Heart right ventricle (tissue), 16 donors: ENCODE data around the gene DBN1. TPM values are rescaled to one million over a fixed set of nuclear protein-coding genes. Genes with fewer than 3 reads are reported as not detected.

Experiments used
- ATAC-seq, 8 donors: fragments of 200-7000 bp; cut with Tn5 transposase; one replicate each; pipeline ENCODE4 v1.9.1; 2020; ENCODE audit warnings: mild to moderate bottlenecking in 8 of 8, moderate library complexity in 8 of 8, moderate number of reproducible peaks in 1 of 8
- DNase-seq, 2 donors: peaks; one replicate each; pipeline ENCODE4 v3.0.0-alpha.2; 2020
- H3K27ac ChIP-seq, 10 donors: fragments of 200-600 bp; sonication (generic) in 2 of 10; one replicate each; pipeline versions ENCODE4 v1.5.0 to v1.8.0; 2020 to 2022; ENCODE audit warnings: mild to moderate bottlenecking in 3 of 10
- H3K27me3 ChIP-seq, 7 donors: fragments of 200-600 bp; one replicate each; pipeline ENCODE4 v1.8.0; 2021 to 2022; ENCODE audit warnings: mild to moderate bottlenecking in 2 of 7
- H3K36me3 ChIP-seq, 9 donors: fragments of 200-600 bp; sonication (generic) in 1 of 9; one replicate each; pipeline versions ENCODE4 v1.5.0 to v1.8.0; 2020 to 2022; ENCODE audit warnings: mild to moderate bottlenecking in 2 of 9
- H3K4me1 ChIP-seq, 9 donors: fragments of 200-600 bp; sonication (generic) in 1 of 9; one replicate each; pipeline versions ENCODE4 v1.5.0 to v1.8.0; 2020 to 2022; ENCODE audit warnings: mild to moderate bottlenecking in 4 of 9
- H3K4me3 ChIP-seq, 10 donors: fragments of 200-600 bp; sonication (generic) in 2 of 10; one replicate each; pipeline versions ENCODE4 v1.5.0 to v1.8.0; 2020 to 2022; ENCODE audit warnings: mild to moderate bottlenecking in 7 of 10, moderate library complexity in 2 of 10
- H3K9me3 ChIP-seq, 11 donors: fragments of 200-600 bp in 10 of 11; sonication (generic) in 2 of 11; one replicate each; pipeline versions ENCODE4 v1.5.0 to v1.8.0; 2013 to 2022; ENCODE audit warnings: mild to moderate bottlenecking in 2 of 11, control low read depth in 1 of 11, moderate library complexity in 1 of 11
- CTCF ChIP-seq, 9 donors: fragments of 200-600 bp; sonication (generic) in 2 of 9; IDR thresholded peaks; one replicate each; pipeline versions ENCODE4 v1.5.0 to v1.8.0; 2021 to 2022; ENCODE audit warnings: antibody characterized with exemption in 9 of 9, mild to moderate bottlenecking in 5 of 9, moderate library complexity in 1 of 9
- WGBS, 2 donors: extraction: QIAGEN DNeasy Blood & Tissue Kit; methylation state at CpG; one replicate each; pipeline ENCODE4 v1.1.7; 2013; ENCODE audit warnings: inconsistent platforms in 1 of 2; 5-methylcytosine and 5-hydroxymethylcytosine counted together
- intact Hi-C, 10 donors: fragments of 100-400 bp; cut with DNase I; formaldehyde crosslinking; loops; one replicate each; pipeline versions ENCODE4 v1.11.1 to v1.14.2; 2022
- polyA plus RNA-seq, 2 donors: library from polyadenylated mRNA; stranded (reverse); fragments of 200-250 nt; gene quantifications; one replicate each; pipeline ENCODE4 v1.2.3, GENCODE V29; 2013
- total RNA-seq, 10 donors: library from RNA; stranded (reverse); fragmentation: NEBNext Ultra II Directional in 3 of 10; extraction: Animal tissue kit (Norgen Biotek cat#: 25700) in 3 of 10; gene quantifications; one replicate each; pipeline versions ENCODE4 v1.2.1 to v1.2.4, GENCODE V29; 2021 to 2023
- donor health status: Arrhythmogenic right ventricular cardiomyopathy.
- donor health status: ischemic (EF 13 %, LVEDD 7.1; RV severe dilation, severe dysfunction).
- donor health status: healthy with polysubstance abuse.
- donor health status: DM: no; HTN: yes; CAD: no.
- donor health status: DM: no; HTN: no; CAD: no.
- donor health status: ischemic (EF 25% LVEDD 6.9; RV normal size, moderate dysfunction).
- donor health status: ischemic (EF 25% LVEDD 5.7; RV mildly dilated, moderate dysfunction).
- donor health status: healthy.
- donor health status: DM: yes; HTN: yes; CAD: no.
- donor health status: Ischemic cardiomyopathy.
- donor health status: ischemic (EF 35%, LVEDD 5.7; RV mildly dilated, moderate dysfunction).
- donor health status: nonischemic (EF 11% LVEDD 7.7; RV severe dilation, severe dysfunction).
- donor health status: DM: yes; HTN: yes; CAD: no.
- donor health status: PGD.
- donor health status: ischemic (EF 29% LVEDD 5.4; RV normal size, mild dysfunction).
- donor health status: nonischemic (EF 23%, LVEDD 6.1; RV moderate dilation, normal function).

DBN1 gene
- total and polyA plus RNA-seq, 12 donors: 13.1 to 52.9 (median 19.4) TPM

GRCh38 chr5:177514541-177514940 is 41.1 kb upstream of the DBN1 start:
- ATAC-seq (no peak), DNase-seq (no peak)
- no peaks in the 10 kb centered on the region for H3K27me3 ChIP-seq
- peaks cover 5 to 46% (median 18%) of the 10 kb centered on the region in 9 donors for H3K4me1 ChIP-seq
- H3K36me3 ChIP-seq: peaks cover 2 to 64% (median 35%) of the 10 kb centered on the region in 9 donors
- no peaks in the 10 kb centered on the region for H3K9me3 ChIP-seq
- WGBS, 2 donors: 94 to 96% methylated on average over 11 of the region's 11 CpGs
- H3K27ac ChIP-seq: no peak overlapping the region
- no peak for TF ChIP-seq CTCF (IDR thresholded peaks at IDR 0.05)
- H3K4me3 ChIP-seq: no peak overlapping the region
- intact Hi-C loops: no loop called here

GRCh38 chr5:177513500-177513899 is 40.1 kb upstream of the DBN1 start:
- 97% methylated on average over 15 of the region's 15 CpGs for WGBS, 2 donors
- Histone ChIP-seq H3K4me1 (peaks cover 5 to 40% (median 17%) of the 10 kb centered on the region in 9 donors), H3K4me3 (no peak overlapping the region), H3K27ac (no peak overlapping the region), H3K27me3 (no peaks in the 10 kb centered on the region), H3K36me3 (peaks cover 0 to 59% (median 35%) of the 10 kb centered on the region in 9 donors), H3K9me3 (no peaks in the 10 kb centered on the region)
- TF ChIP-seq CTCF (IDR thresholded peaks at IDR 0.05): no peak
- intact Hi-C loops: no loop called here
- no peak for DNase-seq
- no peak for ATAC-seq

DNA sequence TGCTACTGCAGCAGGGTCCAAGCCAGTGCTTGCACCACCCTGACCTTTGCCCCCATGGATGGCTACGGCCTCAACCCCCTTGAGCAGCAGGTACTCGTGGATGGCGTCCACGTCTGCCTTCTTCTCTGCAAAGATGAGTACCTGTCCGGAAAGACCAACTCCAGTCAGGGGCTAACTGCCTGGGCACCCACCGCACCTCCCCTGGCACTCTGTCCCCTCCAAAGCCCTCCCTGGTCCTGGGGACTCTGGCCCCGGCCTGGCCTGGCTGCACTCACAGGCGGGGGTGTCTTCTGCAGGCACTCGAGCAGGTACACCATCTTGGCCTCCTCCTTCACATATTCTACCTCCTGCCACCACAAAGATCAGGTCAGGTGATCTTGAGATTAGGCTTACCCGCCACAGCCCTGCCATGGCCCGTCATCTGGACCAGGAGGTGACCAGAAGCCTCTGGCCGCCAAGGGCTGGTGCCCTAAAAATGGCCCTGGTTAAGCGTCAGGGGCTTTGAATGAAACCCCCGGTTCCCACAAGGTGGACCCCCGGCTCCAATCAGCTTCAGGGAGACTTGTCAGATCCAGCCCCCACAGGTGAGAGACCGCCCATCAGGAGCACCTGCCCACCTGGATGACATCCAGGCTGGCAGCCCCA is 39.4 kb upstream of the DBN1 start:
- 93 to 96% methylated on average over 16 of the region's 16 CpGs for WGBS, 2 donors
- H3K4me1 ChIP-seq: peaks cover 5 to 40% (median 17%) of the 10 kb centered on the region in 9 donors
- DNase-seq: no peak
- TF ChIP-seq CTCF (IDR thresholded peaks at IDR 0.05): no peak
- intact Hi-C loops: no loop called here
- H3K27ac ChIP-seq: no peak overlapping the region
- ATAC-seq: no peak
- no peak overlapping the region for H3K4me3 ChIP-seq
- H3K36me3 ChIP-seq: peaks cover 0 to 65% (median 35%) of the 10 kb centered on the region in 9 donors
- no peaks in the 10 kb centered on the region for H3K9me3 ChIP-seq
- H3K27me3 ChIP-seq: no peaks in the 10 kb centered on the region

DNA sequence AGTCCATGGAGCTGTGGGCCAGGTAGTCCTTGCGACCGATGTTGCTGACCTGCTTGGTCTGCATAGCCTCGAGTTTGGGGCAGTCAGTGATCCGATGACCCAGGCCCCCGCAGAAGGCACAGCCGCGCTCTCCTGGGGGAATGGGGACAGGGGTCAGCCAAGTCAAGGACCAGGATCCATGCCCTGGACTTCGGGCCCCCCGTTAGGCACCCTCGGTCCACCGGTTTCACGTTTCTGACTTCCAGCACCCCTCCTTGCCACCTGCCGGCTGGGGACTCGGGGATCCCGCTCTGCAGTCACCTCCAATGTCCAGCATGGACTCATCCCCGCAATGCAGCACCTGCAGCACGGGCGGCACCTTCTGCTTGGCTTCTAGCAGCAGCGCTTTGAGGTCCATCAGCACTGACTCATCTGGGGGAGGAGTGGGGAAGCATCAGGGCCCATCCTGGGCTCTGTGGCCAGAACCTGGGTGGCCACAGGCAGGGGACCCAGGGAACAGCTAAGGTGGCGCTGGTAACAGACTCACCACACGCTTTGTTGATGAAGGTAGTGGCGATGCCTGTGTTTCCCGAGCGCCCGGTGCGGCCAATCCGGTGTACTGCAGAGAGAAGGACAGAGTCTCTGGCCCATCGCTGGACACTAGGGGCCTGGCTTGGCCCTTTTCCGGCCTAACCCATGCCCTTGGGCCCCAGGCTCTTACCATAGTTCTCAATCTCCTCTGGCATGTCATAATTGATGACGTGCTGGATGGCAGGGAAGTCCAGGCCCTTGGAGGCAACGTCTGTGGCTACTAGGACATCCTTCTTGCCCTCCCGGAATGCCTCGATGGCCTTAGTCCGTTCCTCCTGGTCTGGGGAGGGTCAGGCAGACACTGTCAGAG is 38.6 kb upstream of the DBN1 start:
- DNase-seq (no peak), ATAC-seq (no peak)
- WGBS, 2 donors: 92 to 95% methylated on average over 33 to 34 of the region's 34 CpGs
- peak overlapping the region in 1 of 10 donors; percentile 97 for H3K27ac ChIP-seq
- no peaks in the 10 kb centered on the region for H3K27me3 ChIP-seq
- intact Hi-C loops: no loop called here
- peaks cover 0 to 66% (median 35%) of the 10 kb centered on the region in 9 donors for H3K36me3 ChIP-seq
- no peak overlapping the region for H3K4me3 ChIP-seq
- H3K4me1 ChIP-seq: peaks cover 5 to 43% (median 16%) of the 10 kb centered on the region in 9 donors
- TF ChIP-seq CTCF (IDR thresholded peaks at IDR 0.05): no peak
- H3K9me3 ChIP-seq: no peaks in the 10 kb centered on the region
